Measurements from ENCODE around the gene GPR171.
"Not testable (repeated sequence)": the region's sequence is repeated elsewhere in the genome, so short reads cannot be mapped to it uniquely, and the experiment has no call there.

GPR171 gene

GRCh38 chr3:151203051-151203420, at the start of gene GPR171:
Gene GPR171, minus strand, starts transcription at chr3:151203216. Its CDS starts 3,830 bp downstream, at chr3:151199386.
- no peak for DNase-seq

GRCh38 chr3:151248772-151249337, 45.8 kb upstream of the GPR171 start:
- no peak for DNase-seq

GRCh38 chr3:151242006-151242405, 39.0 kb upstream of the GPR171 start:
- not testable (repeated sequence) for DNase-seq

- DNase-seq = no peak
Observed at GRCh38 chr3:151236736-151237135, 33.7 kb upstream of the GPR171 start.

- DNase-seq = no peak
Observed at GRCh38 chr3:151236316-151236715, 33.3 kb upstream of the GPR171 start.

GRCh38 chr3:151234825-151235224, 31.8 kb upstream of the GPR171 start:
- DNase-seq = no peak

GRCh38 chr3:151232991-151233390, 30.0 kb upstream of the GPR171 start:
- no peak for DNase-seq

- DNase-seq = not testable (repeated sequence)
Observed at GRCh38 chr3:151232403-151232802, 29.4 kb upstream of the GPR171 start.

- no peak for DNase-seq
Observed at GRCh38 chr3:151230646-151231045, 27.6 kb upstream of the GPR171 start.

- DNase-seq = no peak
Observed at GRCh38 chr3:151228666-151229040, 25.6 kb upstream of the GPR171 start.

- no peak for DNase-seq
Observed at GRCh38 chr3:151227807-151228665, 25.0 kb upstream of the GPR171 start.

GRCh38 chr3:151227266-151227806, 24.3 kb upstream of the GPR171 start:
- DNase-seq = no peak

- DNase-seq = no peak
Observed at GRCh38 chr3:151226825-151227224, 23.8 kb upstream of the GPR171 start.

GRCh38 chr3:151226088-151226563, 23.1 kb upstream of the GPR171 start:
- no peak for DNase-seq

GRCh38 chr3:151225040-151225975, 22.3 kb upstream of the GPR171 start:
- DNase-seq = no peak

GRCh38 chr3:151224268-151224866, 21.4 kb upstream of the GPR171 start:
- DNase-seq = no peak

GRCh38 chr3:151219056-151219455, 16.0 kb upstream of the GPR171 start:
- no peak for DNase-seq

- no peak for DNase-seq
Observed at GRCh38 chr3:151218136-151218535, 15.1 kb upstream of the GPR171 start.

- DNase-seq = no peak
Observed at GRCh38 chr3:151216641-151217607, 13.9 kb upstream of the GPR171 start.

GRCh38 chr3:151214459-151214858, 11.4 kb upstream of the GPR171 start:
- DNase-seq = no peak

GRCh38 chr3:151213881-151214280, 10.9 kb upstream of the GPR171 start:
- no peak for DNase-seq

All from NCI-H1417 treated with DMSO at 0.1 percent for 48 hours (cell line).